GM23338 (cell line): ENCODE data around the gene PSD4. TPM values are rescaled to one million over a fixed set of nuclear protein-coding genes. Genes with fewer than 3 reads are reported as not detected.

Experiments used
- ATAC-seq: fragments of 200-7000 bp; cut with Tn5 transposase; 3 replicates; pipeline ENCODE4 v1.9.1; 2020
- DNase-seq: peaks from one replicate; pipeline ENCODE4 v3.0.0-alpha.2; 2015; ENCODE audit warnings: low spot score
- H2AFZ ChIP-seq: fragments of 200-600 bp; sonication (generic); 2 replicates; pipeline ENCODE4 v1.8.0; 2016; ENCODE audit warnings: antibody characterized with exemption, mild to moderate bottlenecking, moderate library complexity
- H3F3A ChIP-seq: fragments of 200-600 bp; sonication (generic); replicated peaks from 2 replicates; pipeline ENCODE4 v1.8.0; 2017; ENCODE audit warnings: antibody characterized with exemption, mixed run types, low read depth
- H3K27ac ChIP-seq: fragments of 200-600 bp; sonication (generic); 2 replicates; pipeline ENCODE4 v1.6.1; 2016; ENCODE audit warnings: low read depth
- H3K27me3 ChIP-seq: fragments of 200-600 bp; sonication (generic); 2 replicates; pipeline ENCODE4 v1.8.0; 2016; ENCODE audit warnings: mild to moderate bottlenecking, mixed run types, moderate library complexity; ENCODE audit not compliant: insufficient read depth
- H3K36me3 ChIP-seq: fragments of 200-600 bp; sonication (generic); 2 replicates; pipeline ENCODE4 v1.8.0; 2016; ENCODE audit warnings: mild to moderate bottlenecking; ENCODE audit not compliant: insufficient read depth
- H3K4me1 ChIP-seq: fragments of 200-600 bp; sonication (generic); 2 replicates; pipeline ENCODE4 v1.8.0; 2016; ENCODE audit warnings: mild to moderate bottlenecking, moderate library complexity; ENCODE audit not compliant: insufficient read depth
- H3K4me2 ChIP-seq: fragments of 200-600 bp; sonication (generic); 2 replicates; pipeline ENCODE4 v1.7.1; 2017; ENCODE audit warnings: mixed run types
- H3K4me3 ChIP-seq: fragments of 200-600 bp; sonication (generic); 2 replicates; pipeline ENCODE4 v1.6.1; 2016; ENCODE audit warnings: mixed run types
- H3K79me2 ChIP-seq: fragments of 200-600 bp; sonication (generic); replicated peaks from 2 replicates; pipeline ENCODE4 v1.8.0; 2017; ENCODE audit warnings: mild to moderate bottlenecking; ENCODE audit not compliant: insufficient read depth
- H3K9me2 ChIP-seq: fragments of 200-600 bp; sonication (generic); 2 replicates; pipeline ENCODE4 v1.8.0; 2017; ENCODE audit not compliant: insufficient read depth
- H4K20me1 ChIP-seq: fragments of 200-600 bp; sonication (generic); replicated peaks from 2 replicates; pipeline ENCODE4 v1.8.0; 2017; ENCODE audit warnings: mild to moderate bottlenecking; ENCODE audit not compliant: insufficient read depth
- H3K27ac Mint-ChIP-seq: 2 replicates; pipeline ENCODE4 v1.8.0; 2020; ENCODE audit warnings: inconsistent platforms, mild to moderate bottlenecking, moderate library complexity, mixed read lengths
- H3K27me3 Mint-ChIP-seq: 3 replicates; pipeline ENCODE4 v1.8.0; 2022; ENCODE audit warnings: low read depth, mild to moderate bottlenecking, moderate library complexity, mixed read lengths, inconsistent platforms; ENCODE audit not compliant: insufficient read depth, poor library complexity
- H3K36me3 Mint-ChIP-seq: 3 replicates; pipeline ENCODE4 v1.8.0; 2021; ENCODE audit warnings: low read depth, mild to moderate bottlenecking, inconsistent platforms, moderate library complexity, mixed read lengths
- H3K4me1 Mint-ChIP-seq: 3 replicates; pipeline ENCODE4 v1.8.0; 2020; ENCODE audit warnings: mild to moderate bottlenecking, inconsistent platforms, mixed read lengths
- H3K4me3 Mint-ChIP-seq: 3 replicates; pipeline ENCODE4 v1.8.0; 2021; ENCODE audit warnings: moderate library complexity, mild to moderate bottlenecking, inconsistent platforms, mixed read lengths
- H3K9me3 Mint-ChIP-seq: 3 replicates; pipeline ENCODE4 v1.8.0; 2020; ENCODE audit warnings: moderate library complexity, mild to moderate bottlenecking, inconsistent platforms, mixed read lengths
- CREB1 ChIP-seq: fragments of 250-450 bp; sonication (Bioruptor Pico); IDR thresholded peaks from 2 replicates; pipeline ENCODE4 v1.5.0; 2020; ENCODE audit warnings: low read depth, mild to moderate bottlenecking, moderate library complexity
- CTCF ChIP-seq, 2 experiments: fragments of 200-600 bp in 1 of 2; sonication (generic) in 1 of 2; conservative IDR thresholded peaks; 2 replicates each; pipeline versions ENCODE4 v1.5.1 to v1.6.1; 2016 to 2017; ENCODE audit warnings: antibody characterized with exemption in 2 of 2, low read depth in 2 of 2, mild to moderate bottlenecking in 2 of 2, moderate library complexity in 1 of 2
- ETS1 ChIP-seq: IDR thresholded peaks from 2 replicates; pipeline ENCODE4 v1.6.1; 2016; ENCODE audit warnings: antibody characterized with exemption
- EZH2 ChIP-seq: fragments of 200-600 bp; sonication (generic); IDR thresholded peaks from one replicate; pipeline ENCODE4 v1.8.0; 2017; ENCODE audit warnings: antibody characterized with exemption, mild to moderate bottlenecking, low read depth; ENCODE audit not compliant: unreplicated experiment
- EZH2phosphoT487 ChIP-seq: fragments of 200-600 bp; sonication (generic); IDR thresholded peaks from one replicate; pipeline ENCODE4 v1.8.1; 2018; ENCODE audit warnings: antibody characterized with exemption; ENCODE audit not compliant: unreplicated experiment
- JUNB ChIP-seq: IDR thresholded peaks from one replicate; pipeline ENCODE4 v1.6.1; 2016; ENCODE audit warnings: antibody characterized with exemption; ENCODE audit not compliant: unreplicated experiment
- NANOG ChIP-seq: IDR thresholded peaks from 2 replicates; pipeline ENCODE4 v1.6.1; 2016; ENCODE audit warnings: antibody characterized with exemption, borderline replicate concordance
- POLR2AphosphoS5 ChIP-seq: IDR thresholded peaks from 2 replicates; pipeline ENCODE4 v1.6.1; 2016; ENCODE audit warnings: antibody characterized with exemption, low read depth
- REST ChIP-seq: IDR thresholded peaks from one replicate; pipeline ENCODE4 v1.6.1; 2018; ENCODE audit warnings: antibody characterized with exemption; ENCODE audit not compliant: unreplicated experiment
- STAT1 ChIP-seq: IDR thresholded peaks from one replicate; pipeline ENCODE4 v1.6.1; 2016; ENCODE audit warnings: antibody characterized with exemption; ENCODE audit not compliant: unreplicated experiment
- ZNF114 ChIP-seq: fragments of 250-450 bp; sonication (Bioruptor Pico); IDR thresholded peaks from 2 replicates; pipeline ENCODE4 v1.5.0; 2020; ENCODE audit warnings: mild to moderate bottlenecking, moderate library complexity
- ZNF331 ChIP-seq: fragments of 250-450 bp; sonication (Bioruptor Pico); IDR thresholded peaks from 2 replicates; pipeline ENCODE4 v1.5.0; 2020; ENCODE audit warnings: low read depth, mild to moderate bottlenecking, moderate library complexity
- ZNF462 ChIP-seq: fragments of 250-450 bp; sonication (Bioruptor Pico); IDR thresholded peaks from 2 replicates; pipeline ENCODE4 v1.5.0; 2020; ENCODE audit warnings: mild to moderate bottlenecking, moderate library complexity
- polyA plus RNA-seq: library from polyadenylated mRNA; unstranded; fragments of >200 nt; fragmentation: Nextera tagmentation; extraction: Ambion mirVana; gene quantifications from 2 replicates; pipeline ENCODE4 v1.2.1, GENCODE V29; 2016
- total RNA-seq: library from RNA; depleted of rRNA; stranded (reverse); fragments of >200 nt; shearing (Covaris generic); gene quantifications from 2 replicates; pipeline ENCODE4 v1.2.3, GENCODE V29; 2014

The PSD4 gene
- total and polyA plus RNA-seq, 2 experiments from 2014 or later: 0.06 to 0.66 TPM

- TF ChIP-seq EZH2 (no peak), ZNF462 (CRISPR knock-in tag) (no peak), JUNB (no peak), ZNF331 (CRISPR knock-in tag) (no peak), ETS1 (no peak), NANOG (no peak), CTCF (conservative IDR thresholded peaks at IDR 0.05; ENCODE audit: low read depth in 2 of 2) (no peak), ZNF114 (CRISPR knock-in tag) (no peak), CREB1 (no peak), REST (no peak), STAT1 (no peak), EZH2phosphoT487 (no peak), POLR2AphosphoS5 (no peak)
- Mint-ChIP-seq H3K27ac (no peak overlapping the region), H3K36me3 (no peaks in the 10 kb centered on the region), H3K27me3 (peaks cover 4% of the 10 kb centered on the region), H3K4me3 (no peak overlapping the region), H3K9me3 (no peaks in the 10 kb centered on the region; the same call in 2 of the 3 replicates), H3K4me1 (peaks cover 7% of the 10 kb centered on the region; the same call in 2 of the 3 replicates)
- Histone ChIP-seq H3K9me2 (no peaks in the 10 kb centered on the region), H3K27me3 (no peaks in the 10 kb centered on the region), H3K79me2 (0 out of 2 replicates have a peak, but pooled peaks cover 9% of the 10 kb centered on the region), H3K36me3 (no peaks in the 10 kb centered on the region), H2AFZ (no peak overlapping the region), H3K4me1 (no peaks in the 10 kb centered on the region), H4K20me1 (no peaks in the 10 kb centered on the region), H3F3A (no peaks in the 10 kb centered on the region), H3K4me3 (no peak overlapping the region), H3K27ac (no peak overlapping the region), H3K4me2 (no peak overlapping the region)
- DNase-seq (no peak), ATAC-seq (no peak)
These were observed 65.4 kb downstream of the PSD4 start for GRCh38 chr2:113238871-113239839.
